ENCODE measurements around the gene PPP3CA.

Gene PPP3CA

DNA sequence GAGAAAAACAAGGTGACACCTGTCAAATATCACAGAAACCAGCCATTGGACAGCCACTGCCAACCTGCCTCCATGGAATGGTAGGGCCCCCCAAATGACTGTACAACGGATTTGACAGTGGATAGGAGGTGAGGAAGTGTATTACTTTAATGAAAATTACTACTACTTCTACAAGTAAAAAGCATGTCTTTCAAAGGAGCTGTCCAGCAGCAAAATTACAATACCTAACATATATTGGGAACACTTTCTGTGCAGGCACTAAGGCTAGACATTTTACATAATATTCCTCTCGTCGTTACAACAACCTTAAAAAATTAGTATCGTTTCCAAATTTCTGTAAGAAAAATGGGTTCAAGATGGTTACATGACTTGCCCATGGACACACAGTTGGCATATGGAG is 14.9 kb downstream of the PPP3CA start:
- DNase-seq (ENCODE audit: low read depth in 1 of 2, low spot score in 1 of 2): no peak

DNA sequence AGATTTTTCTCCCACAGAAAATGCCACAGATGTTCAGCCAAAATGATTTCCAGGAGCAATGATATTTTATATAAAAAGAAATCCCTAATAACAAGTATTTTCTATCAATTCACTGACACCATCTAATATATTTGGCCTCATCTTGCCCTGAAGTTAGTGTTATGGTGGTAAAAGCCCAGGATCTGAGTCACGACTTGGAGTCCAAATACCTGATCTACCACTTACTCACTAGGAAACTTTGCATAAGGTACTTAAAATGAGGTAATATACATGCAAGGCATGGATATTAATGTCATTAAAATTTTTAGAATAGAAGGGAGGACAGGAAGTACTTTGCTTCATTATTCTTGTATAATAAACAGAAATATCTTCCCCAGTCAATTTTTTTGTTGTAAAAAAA is 16.3 kb downstream of the PPP3CA start:
- DNase-seq (ENCODE audit: low read depth in 1 of 2, low spot score in 1 of 2): no peak

DNA sequence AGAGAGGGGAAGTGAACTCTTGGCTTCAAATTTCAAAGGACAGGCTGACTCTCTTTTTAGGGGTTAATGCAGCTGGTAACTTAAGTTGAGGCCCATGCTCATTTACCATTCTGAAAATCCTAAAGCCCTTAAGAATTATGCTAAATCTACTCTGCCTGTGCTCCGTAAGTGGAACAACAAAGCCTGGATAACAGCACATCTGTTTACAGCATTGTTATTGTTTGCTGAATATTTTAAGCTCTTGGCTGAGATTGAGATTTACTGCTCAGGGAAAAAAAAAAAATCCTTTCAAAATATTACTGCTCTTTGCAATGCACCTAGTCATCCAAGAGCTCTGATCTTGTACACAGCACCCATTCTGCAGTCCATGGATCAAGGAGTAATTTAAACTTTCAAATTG is 17.7 kb downstream of the PPP3CA start:
- DNase-seq (ENCODE audit: low read depth in 1 of 2, low spot score in 1 of 2): no peak

DNA sequence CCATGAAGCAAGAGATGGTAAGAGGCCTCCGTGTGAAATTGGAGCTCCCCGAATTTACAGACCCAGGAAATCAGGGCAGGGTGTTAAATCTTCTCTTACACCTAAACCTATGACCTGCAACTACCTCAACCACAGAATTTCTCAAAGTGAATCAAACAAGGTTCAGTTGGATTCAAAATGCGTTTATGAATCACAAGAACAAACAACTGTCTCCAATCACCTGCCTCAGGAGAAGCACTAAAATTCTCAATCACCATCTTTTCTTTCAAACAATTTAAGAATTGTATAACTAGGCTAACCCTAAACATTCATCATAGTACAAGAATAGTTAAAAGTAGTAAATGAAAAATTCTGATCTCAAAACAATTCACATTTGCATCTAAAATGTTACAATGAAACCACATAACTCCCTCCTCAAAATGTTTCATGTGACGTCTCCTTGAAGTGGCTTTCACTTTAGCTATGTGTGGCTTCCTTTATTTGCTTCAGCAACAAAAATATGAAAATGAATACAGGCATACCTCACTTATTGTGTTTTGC is 19.2 kb downstream of the PPP3CA start:
- no peak for DNase-seq (ENCODE audit: low read depth in 1 of 2, low spot score in 1 of 2)

DNA sequence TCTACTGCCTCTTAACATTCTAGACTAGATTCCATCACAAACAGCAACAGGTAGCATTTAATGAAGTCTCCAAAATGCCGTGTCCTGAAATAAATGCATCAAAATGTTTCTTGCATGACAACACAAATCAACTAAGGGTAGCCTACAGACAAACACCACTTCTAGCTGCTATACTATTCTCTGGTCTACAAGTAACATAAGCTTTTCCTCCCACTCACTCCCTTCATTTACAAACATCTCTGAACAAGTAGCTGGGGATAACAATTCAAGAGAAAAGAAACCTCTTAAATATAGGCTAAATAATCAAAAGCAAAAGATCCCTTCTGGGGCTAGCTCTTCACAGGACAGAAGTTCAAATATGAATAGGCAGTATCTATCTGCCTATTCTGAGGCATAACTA is 20.8 kb downstream of the PPP3CA start:
- DNase-seq (ENCODE audit: low read depth in 1 of 2, low spot score in 1 of 2): no peak

DNA sequence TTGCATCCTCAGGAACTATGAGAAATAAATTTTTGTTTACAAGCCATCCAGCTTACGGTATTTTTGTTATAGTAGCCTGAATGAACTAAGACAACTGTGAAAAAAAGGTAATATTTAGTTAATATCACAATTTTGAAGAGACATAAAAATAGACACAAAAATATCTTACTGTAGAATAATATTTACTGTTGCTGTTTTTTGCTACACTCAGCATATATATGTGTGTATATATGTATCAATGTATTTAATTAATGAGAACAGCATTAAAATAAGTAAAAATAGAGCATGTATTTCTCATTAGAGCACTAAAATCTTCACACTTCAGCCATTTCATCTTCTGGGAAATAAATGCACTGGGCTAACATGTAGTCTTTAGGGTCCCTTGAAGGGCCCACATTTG is 24.6 kb downstream of the PPP3CA start:
- no peak for DNase-seq (ENCODE audit: low read depth in 1 of 2, low spot score in 1 of 2)

DNA sequence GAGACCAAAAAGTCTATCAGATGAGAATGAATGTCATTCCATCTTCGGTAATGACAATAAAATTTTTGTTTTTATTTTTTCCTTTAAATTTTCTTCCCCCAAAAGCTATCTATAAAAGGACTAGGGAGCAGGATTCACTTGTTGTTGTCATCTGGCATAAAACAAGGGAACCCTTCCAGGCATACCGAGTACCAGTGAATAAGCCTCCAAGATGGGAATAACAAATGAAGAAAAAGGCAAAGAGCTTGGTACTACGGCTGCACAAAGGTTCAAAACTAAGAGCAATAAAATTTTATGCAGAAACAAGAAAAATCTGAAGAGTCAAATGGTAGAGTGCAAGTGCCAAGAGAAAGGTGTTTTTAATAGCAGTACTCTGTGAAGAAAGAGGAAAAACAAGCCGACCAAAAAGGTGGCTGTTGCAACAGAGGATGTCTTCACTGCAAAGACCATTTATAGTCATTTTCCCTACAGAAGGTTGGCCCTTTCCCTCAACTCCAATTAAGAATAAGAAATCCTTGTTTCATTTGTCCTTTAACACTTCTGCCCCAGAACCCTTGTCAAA is 25.8 kb downstream of the PPP3CA start:
- DNase-seq (ENCODE audit: low read depth in 1 of 2, low spot score in 1 of 2): no peak

DNA sequence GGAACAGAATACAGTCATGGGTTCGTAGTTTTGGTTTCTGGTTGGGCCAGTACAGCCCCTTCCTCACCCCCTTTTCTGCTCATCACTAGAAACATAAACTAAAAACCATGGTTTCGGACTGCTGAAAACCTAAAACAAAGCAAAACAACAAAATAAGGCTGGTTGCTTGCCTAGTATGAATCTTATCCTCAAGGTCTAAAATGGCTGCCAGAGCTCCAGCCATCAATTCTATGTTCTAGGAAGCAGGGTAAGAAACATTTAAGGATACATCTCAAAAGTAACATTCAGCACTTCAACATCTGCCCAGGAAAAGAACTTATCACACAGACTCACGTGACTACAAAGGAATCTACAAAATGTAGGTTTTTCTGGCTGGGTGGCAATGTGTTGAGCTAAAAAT is 31.5 kb downstream of the PPP3CA start:
- DNase-seq (ENCODE audit: low read depth in 1 of 2, low spot score in 1 of 2): no peak

DNA sequence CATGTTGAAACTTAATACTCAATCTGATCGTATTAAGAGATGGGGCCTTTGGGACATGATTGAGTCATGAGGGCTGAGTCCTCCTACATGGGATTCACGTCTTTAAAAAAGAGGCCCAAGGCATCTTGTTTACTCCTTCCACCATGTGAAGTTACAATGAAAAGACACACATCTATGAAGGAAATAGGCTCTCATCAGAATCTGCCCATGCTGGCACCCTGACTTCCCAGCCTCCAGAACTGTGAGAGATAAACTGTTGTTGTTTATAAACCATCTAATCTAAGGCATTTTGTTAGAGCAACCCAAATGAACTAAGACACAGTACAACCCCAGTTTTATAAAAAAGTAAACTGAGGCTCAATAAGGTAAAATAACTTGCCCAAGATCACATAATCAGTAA is 32.3 kb downstream of the PPP3CA start:
- DNase-seq (ENCODE audit: low read depth in 1 of 2, low spot score in 1 of 2): no peak

DNA sequence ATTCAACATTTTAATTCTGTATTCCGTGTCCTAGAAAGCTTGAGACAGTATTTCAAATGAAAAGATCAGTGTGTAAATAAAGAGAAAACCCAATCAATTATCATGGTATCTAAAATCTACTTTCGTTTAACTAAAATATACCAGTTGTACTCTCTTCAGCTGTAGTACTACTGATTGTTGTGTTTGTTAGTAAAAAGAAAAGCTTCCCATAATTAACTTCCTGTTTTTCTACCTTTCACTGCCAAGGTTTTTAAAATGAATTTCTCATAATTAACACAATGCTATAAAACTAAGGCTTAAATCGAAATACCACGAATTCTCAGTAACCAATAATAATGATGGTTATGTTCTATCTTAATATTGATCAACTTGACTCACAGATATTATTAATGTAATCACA is 37.4 kb downstream of the PPP3CA start:
- no peak for DNase-seq (ENCODE audit: low read depth in 1 of 2, low spot score in 1 of 2)

DNA sequence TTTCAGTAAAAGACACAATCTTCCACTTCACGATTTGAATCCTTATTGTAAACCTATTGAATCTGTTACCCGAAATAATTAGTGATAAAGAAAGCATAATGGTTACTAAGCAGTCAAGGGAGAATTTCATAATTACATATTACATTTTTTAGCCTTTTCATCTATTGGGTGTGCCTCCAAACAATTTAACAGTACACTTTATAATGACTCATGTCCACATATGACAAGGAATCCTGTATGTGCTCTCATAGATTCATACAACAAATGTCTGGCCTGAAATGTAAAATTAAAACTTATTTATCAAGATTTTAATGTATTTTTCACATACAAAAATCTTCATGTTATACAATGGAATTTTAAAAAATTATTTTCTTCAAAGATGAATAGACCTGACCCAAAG is 39.4 kb downstream of the PPP3CA start:
- DNase-seq (ENCODE audit: low read depth in 1 of 2, low spot score in 1 of 2): no peak

DNA sequence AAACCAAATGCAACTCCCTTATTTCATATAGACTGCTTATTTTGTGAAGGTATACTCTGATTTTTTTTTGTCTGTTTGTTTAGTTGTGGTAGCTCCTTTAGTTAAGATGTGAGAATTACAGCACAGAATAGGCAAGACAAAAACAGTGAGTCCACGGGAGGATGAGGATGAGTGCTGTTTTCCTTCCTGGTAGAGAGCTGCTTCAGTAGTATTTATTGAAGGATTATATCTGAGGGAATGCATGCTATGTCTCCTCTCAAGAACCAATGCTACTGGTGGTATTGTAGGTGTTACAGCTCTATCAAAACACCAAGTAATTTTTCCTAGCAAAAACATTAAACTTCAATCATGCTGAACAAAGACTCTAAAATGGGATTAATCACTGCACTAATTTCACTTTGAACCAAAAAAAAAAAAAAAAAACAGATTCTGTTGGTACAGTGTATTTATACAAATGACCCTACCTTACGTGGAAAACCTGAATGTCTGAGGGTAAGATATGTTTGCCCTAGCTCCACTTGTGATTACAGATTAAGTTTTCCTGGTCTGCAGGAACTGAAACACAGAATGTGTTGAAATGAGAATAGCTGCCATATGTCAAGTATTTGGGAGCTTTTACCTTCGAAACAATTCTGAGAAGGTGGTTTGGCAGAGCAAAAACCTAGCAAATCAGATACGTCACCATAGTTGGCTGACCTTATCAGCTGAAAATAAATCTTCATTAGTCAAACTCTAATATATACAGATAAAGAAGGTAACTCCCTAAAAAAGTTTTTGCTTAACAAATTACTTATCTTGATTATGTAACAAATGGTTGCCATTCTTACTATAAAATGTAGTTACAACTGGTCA is 40.3 kb downstream of the PPP3CA start:
- no peak for DNase-seq (ENCODE audit: low read depth in 1 of 2, low spot score in 1 of 2)

DNA sequence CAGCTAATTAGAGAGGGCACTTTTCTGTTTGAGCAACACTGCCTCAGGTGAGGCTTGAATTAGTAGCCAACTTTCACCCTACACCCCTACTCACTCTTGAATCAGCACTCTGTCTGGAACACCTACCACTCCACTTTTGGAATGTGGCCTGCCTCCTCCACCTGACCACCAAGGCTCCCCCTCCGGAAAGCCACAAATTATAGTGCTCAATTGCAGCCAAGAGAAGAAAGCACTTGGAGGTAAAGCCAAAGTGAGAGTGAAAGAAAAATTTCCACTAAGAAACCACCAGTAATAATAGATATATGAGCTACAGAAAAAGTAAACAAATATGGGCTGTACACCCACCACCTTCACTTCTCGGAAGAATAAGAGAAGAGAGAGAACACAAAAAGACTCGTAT is 41.1 kb downstream of the PPP3CA start:
- DNase-seq (ENCODE audit: low read depth in 1 of 2, low spot score in 1 of 2): no peak

DNA sequence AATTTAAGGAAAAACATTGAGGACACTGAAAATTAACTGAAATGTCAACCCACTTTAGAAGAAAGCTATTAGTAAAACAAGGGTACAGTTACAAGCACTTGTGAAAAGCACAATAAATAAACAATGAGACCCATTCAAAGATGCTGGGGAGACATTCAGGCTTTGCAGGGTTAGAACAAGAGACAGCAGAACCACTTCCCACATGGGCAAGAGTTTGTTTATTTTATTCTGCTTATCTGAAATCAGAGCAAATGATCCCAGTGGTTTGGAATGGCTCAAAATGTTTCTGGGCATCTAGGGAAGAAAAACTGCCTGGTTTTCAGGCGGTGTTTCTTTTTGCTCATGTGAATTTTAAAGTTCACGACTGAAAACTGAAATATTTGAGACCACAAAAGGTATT is 42.4 kb downstream of the PPP3CA start:
- DNase-seq (ENCODE audit: low read depth in 1 of 2, low spot score in 1 of 2): no peak

DNA sequence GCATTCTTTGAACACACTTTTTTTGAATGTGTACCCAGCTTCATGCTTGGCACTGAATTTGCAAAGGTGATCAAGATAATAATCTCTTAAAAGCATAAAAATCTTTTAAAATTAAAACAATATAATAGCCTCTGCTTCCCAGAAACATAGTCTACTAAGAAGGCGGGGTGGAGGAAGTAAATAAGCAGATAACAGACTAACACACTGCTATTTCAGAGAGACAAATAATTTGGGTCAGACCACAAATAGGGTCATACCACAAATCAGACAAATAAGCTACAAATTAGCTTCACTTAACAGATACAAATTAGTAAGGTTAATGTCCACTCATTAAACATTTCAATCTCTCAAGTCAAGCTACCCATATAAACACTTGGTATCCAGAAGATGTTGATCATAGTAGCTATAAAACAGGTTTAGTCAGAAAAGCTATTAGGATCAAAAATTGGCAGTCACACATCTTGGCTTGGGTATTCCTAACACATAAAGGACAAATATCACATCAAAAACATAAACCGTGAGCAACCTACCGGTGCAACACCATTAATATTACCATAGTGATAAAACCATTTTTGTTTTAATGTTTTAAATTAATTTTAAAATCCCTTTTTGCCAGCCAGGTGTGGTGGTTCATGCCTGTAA is 47.3 kb downstream of the PPP3CA start:
- no peak for DNase-seq (ENCODE audit: low read depth in 1 of 2, low spot score in 1 of 2)

DNA sequence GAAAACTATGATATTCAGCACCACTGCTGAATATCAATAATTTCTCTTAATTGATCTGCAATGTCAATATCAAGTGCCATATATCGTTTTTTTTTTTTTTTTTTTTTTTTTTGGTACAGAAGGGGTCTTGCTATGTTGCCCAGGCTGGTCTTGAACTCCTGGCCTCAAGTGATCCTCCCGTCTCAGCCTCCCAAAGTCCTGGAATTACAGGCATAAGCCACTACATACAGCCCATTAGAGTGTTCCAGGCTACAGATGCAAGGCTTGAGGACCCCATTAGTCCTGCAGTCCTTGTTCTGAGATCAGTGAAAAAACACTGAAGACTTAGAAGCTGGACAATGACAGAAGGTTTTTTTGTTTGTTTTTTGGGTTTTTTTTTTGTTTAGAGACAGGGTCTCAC is 48.3 kb downstream of the PPP3CA start:
- no peak for DNase-seq (ENCODE audit: low read depth in 1 of 2, low spot score in 1 of 2)

DNA sequence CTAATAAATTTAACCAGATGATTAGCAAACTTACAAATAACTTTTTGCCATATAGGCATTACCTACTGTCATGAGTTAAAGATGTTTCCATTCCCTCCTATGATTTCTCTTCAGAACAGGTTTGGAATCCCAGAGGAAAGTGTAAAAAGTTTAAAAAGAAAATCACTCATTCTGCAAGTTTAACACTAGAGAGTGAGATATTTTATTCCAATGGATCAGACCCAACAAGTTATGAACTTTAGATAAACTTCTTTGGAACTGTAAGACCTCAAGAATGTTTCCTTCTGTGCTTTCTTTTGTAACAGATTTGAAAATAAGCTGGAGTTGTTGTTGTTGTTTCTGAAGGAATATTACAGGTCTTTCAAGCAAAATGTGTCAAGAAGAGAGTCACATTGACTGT is 51.6 kb downstream of the PPP3CA start:
- no peak for DNase-seq (ENCODE audit: low read depth in 1 of 2, low spot score in 1 of 2)

DNA sequence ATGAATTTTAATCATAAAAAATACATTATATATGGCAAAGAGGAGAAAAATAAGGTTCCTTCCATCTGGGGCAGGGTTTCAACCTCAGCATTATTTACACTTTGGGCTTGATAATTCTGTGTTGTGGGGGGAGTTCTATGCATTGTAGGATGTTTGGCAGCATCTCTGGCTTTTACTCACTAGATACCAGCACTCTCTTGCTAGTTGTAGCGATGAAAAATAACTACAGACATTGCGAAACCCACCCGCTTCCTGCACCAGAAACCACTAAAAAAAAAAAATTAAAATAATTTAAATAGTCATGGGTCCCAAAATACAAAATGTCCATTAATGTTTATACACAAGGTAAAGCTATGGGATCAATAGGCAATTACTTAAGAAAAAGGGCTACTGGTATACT is 52.7 kb downstream of the PPP3CA start:
- no peak for DNase-seq (ENCODE audit: low read depth in 1 of 2, low spot score in 1 of 2)

DNA sequence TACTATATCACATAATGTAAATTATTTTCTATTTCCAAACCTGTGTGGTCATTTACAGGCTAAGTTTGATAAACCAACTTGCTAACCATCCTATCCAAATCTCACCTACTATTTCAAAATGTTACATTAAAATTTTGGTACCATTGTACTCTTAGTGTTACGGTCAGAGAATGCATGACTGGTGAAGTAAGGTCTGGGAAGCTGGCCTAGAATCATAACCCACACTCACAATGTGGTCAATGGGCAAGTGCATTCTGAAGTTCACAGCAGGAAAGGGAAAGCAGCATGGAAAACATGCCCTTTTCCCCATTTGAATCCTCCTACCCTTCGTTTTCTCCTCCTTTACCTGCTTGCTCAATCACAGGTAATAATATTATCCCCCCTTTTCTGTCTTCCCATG is 54.4 kb downstream of the PPP3CA start:
- no peak for DNase-seq (ENCODE audit: low read depth in 1 of 2, low spot score in 1 of 2)

DNA sequence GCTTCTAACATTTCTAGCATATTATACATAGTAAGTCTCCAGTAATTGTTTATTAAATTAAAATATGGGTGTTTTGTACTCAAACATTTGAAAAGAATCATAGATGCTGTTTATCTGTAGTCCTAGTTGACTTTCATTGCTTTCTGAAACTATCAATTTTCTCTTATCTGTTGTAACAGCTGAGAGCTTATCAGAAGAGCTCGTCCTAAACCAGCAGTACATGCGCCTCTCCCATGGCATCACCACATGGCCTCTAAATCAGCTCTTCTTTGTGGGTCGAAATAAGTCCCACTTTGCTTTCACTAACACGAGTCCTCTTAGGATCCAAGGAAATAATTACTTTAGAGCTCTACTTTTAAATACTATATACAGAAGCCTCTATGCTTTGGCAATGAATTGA is 55.1 kb downstream of the PPP3CA start:
- no peak for DNase-seq (ENCODE audit: low read depth in 1 of 2, low spot score in 1 of 2)

DNA sequence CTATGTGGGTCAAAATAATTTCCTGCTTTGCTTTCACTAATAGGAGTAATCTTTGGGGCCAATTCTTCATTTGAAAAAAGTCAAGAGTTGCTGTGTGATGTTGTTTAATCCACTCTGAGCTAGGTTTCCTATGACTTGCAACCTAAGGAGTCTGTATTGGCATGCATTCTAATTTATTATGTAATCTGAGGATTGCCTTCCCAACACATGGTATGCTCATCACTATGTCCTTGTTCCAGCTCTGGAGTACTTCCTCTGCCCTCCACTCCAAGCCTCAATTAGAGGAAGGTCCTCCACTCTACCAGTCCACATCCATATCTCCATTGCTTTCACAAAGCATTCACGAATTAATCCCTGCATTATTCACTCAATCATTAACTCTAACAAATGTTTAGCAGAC is 56.1 kb downstream of the PPP3CA start:
- DNase-seq (ENCODE audit: low read depth in 1 of 2, low spot score in 1 of 2): no peak

DNA sequence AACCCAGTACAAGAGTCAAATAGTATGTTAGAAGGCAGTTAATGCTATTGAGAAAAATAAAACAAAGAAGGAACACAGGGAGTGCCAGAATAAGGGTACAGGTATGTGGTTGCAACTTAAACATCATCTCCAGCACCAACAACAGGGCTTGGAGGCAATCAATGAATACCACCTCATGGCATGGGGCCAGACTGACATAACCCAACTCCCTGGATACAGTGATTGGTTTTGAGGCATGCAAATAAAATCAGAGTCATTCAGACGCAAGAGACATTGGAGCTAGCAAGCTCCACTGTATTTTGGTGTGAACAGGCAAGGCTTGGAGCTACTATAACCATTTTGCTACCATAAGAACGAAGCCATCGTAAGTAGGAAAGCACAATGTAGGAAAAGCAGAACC is 56.7 kb downstream of the PPP3CA start:
- no peak for DNase-seq (ENCODE audit: low read depth in 1 of 2, low spot score in 1 of 2)

Data from activated CD4-positive, alpha-beta T cell treated with anti-CD3 and anti-CD28 coated beads, Interleukin-2, amount 50 U/mL, for 24 hours (primary cell).